LoVo (cell line): Measurements from ENCODE around the gene MAS1L.

ENCODE experiments used
- DNase-seq: peaks from one replicate; pipeline ENCODE4 v3.0.0-alpha.2; 2016; ENCODE audit warnings: low spot score

The MAS1L gene

DNA sequence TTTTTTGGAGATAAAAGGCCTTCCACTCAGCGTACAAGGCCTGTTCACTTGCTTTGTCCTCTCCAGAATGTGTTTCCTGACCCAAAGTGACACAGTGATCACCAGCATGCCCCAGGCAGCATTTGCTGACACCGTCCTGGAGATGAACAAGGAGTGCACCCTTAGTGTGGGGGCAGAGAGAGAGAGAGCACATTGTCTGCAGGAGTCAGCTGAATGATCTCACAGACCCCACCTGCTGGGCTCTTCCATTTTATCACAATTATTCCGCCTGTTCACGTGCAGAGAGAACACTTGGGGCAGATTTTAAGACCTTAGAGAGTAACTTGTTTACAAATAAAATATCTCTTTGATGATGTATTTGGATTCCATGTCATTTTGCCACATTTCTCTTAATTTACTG lies 22.4 kb upstream of the MAS1L start:
- DNase-seq, result no peak

DNA sequence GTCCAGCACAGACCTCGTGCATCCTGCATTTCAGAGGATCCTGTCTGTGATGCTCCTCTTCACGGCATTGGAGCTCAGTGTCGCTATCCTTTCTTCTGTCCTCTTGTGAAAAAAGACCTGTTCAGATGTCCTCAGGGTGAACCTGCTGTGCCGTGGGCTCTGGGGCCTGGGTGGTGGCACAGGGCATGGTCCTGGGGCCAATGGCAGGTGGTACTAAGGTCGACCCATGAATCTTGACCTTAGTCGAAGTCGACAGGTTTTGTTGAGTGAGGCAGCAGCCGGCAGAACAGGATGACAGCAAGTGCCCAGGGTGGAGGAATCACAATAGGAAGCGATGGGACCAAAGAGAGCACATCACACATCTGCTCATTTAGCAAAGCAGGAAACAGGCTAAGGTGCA lies 22.0 kb upstream of the MAS1L start:
- DNase-seq, result no peak

DNA sequence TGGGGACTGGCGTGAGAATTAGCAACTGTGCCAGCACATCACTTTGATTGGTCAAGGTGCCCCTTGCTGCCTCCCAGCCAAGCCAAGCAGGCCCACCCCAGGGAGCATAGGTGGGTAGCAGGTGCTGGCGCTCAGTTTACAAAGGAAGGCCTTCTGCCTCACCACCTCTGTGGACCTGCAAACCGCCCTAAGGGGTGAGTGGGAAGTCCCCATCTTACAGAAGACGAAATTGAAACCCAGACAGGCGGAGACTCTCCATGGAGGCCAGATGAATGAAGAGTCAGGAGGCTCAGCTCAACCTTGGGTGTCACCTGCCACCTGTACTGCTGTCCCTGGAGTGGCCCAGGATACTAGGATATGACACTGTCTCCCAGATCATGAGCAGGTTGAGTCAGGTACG lies 21.5 kb upstream of the MAS1L start:
- DNase-seq, result no peak

DNA sequence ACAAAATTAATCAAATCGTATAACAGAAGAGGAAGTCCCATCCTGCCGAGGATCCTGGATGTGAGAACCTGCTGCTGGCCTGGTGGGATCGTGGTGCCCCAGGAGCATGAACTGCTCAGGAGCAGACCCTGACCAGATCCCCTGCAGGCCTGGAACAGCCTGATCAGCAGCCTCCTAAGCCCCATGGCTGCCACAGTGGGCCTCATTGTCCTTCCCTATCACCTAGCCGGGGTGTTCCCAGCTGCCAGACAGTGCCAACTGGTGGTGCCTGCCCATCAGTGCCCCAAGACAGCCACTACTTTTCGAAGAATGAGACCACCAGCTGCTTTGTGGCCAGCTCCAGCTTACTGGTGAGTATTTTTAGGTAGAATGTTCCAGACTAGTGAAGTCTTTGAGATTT lies 19.6 kb upstream of the MAS1L start:
- no peak for DNase-seq

DNA sequence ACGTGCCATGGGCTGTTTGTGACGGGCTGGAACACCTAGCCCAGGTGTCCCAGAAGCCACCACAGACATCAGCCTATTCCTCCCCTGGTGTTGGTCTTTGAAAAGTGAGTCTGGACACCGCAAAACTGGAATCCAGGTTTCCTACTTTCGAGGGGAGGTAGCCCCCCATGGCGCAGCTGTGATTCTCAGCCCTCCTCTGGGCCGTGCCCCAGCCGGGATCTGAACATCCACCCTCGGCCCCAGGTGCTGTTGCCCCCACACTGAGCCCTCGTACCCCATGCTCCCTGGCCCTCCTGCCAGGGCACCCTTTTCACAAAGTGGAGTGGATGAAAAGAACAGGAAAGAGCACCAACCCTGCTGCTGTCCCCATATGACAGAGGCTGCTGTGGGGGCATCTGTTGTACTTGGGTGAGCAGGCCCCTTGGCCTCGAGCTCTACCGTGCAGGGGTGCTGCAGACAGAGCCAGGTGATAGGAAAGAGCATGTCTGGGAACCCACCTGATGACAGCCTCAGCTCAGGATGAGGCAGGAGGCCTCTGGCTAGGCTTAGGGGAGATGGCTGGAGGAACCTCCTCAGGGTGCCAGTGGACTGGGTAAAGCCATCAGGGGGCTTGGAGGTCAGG lies 18.8 kb upstream of the MAS1L start:
- no peak for DNase-seq

DNA sequence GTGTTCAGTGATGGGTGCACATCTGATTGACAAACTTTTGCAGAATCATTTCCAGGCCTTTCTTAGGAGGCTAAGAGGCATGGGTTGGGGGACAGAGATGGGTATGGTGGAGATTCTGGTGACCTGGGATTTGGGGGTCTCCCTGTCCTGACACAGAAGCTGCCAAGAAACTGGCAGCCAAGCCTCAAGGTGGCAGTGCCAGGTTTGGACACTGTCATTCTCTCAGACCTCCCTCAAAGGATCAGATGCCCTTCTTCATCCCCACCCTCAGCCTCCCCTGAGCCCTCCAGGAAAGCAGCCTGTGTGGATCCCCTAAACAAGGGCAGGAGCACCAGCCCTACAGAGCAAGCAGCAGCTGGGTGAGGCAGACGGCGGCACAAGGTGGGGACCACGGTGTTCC lies 18.1 kb upstream of the MAS1L start:
- no peak for DNase-seq

DNA sequence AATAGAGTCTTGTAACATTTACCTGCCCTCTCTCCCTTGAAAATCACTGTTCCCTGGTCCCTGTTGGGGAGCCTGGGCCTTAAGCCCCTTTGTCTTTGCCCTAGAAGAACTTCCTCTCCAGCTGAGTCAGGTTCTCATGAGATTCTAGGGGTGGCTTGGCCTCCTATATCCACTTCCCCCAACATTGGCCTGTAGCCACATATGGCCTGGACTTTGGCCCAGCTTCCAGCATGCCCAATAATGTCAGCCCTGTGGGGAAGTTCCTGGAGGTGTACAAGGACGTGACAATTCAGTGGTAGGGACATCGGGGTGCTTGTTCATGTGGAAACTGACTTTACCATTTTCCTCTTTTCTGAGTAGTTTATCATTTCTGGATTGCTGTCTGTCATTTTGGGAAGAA lies 17.2 kb upstream of the MAS1L start:
- no peak for DNase-seq

DNA sequence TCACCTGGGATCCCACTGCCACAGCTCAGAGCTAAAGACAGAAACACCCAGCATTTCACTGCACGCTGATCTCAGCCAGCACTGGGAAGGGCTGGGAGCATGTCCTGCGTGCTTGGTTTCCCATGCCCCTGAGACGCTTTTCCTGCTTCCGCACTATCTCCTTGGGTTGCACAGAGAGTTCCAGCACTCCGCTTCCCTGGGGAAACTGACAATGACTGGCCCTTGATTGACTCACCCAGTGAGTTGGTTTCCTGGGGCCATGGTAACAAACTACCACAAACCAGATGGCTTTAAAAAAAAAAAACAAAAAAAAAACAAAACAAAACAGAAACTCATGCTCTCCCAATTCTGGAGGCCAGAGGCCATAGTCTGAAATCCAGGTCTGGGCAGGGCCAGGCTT lies 14.8 kb upstream of the MAS1L start:
- no peak for DNase-seq

DNA sequence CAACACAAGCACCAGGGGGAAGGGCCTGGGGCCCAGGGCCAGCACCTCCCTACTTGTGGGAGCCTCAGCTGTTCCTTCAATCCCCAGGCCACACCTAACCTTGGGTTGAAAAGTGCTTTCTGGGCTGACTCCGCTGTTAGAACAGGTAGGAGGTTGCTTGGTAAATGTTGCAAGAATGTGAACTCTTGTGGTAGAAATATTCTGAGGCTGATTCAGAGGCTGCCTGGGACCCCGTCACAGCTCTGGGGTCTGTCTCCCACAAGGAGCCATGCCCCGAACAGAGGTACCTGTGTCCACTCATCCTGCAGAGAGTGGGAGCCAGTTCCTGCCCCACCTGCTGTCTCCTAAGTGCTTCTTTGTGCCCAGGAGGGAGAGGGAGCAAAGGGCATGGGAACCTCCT lies 14.4 kb upstream of the MAS1L start:
- no peak for DNase-seq

DNA sequence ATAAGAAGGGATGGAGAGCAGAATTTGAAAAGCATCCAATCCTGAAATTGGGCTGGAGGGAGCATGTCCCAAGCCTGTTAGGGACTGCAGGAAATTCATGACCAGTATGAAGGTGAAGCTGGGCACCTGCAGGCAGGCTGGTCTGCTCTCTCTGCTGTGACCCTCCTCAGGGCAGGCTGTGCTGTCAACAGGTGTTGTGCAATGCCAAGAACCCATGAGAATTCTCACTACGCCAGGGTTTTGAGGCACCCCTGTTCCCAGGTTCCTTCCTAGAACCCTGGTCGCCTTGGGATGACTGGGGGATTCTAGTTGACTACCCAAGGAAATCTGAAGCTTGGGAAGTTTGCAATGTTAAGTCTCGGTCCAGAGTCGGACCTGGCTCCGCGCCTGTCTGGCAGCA lies 13.3 kb upstream of the MAS1L start:
- no peak for DNase-seq

DNA sequence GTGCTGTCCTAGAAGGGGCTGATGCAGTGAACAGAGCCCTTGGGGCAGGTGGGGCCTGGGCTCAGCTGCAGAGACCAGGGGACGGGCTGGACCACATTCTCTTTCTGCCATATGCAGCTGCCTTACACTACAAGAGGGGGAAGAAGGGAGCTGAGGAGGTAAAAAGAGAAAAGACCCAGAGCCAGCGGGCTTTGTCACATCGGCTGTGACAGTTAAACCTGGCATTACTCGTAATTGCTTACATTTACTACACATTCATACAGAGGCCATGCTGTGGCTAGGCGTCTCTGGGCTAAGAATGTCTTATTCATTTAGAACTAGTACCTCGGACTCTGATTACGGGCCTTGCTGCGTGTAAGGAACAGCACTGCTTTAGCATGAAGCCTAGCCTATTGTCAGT lies 12.8 kb upstream of the MAS1L start:
- no peak for DNase-seq

DNA sequence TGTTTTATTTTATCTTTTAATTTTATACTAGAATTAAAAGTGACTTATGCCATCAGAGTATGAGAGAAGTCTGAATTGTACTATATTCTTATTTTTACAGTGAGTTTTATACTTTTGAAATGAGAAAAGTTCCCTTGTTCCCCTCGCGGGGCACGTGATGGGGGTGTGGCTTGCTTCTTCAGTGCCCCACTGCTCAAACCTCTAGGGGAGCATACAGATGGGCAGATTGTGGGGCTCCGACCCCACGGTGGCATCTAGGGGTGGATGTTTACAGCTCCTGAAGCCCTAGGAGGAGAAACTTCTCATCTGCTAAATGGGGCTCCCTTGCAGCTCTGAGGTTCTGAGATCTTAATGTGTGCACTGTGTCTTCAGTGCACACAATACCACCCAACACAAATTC lies 11.9 kb upstream of the MAS1L start:
- DNase-seq, result no peak

DNA sequence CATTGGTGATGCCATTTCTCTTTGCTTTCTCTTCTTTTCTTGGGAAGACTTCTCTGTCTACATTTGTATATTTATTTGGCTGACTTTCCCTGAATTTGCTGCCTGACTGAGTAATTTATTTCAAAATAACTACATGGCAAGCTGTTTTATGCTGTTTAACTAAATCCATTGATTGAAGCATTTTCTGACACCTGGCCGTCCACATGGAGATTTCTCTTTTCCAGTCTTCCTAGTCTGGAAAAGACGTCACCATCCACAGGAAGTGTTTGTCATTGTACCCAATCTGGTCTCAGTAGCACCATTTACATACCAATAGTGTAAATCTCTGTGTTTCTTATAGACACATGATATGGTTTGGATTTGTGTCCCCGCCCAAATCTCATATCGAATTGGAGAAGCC lies 9.2 kb upstream of the MAS1L start:
- no peak for DNase-seq

DNA sequence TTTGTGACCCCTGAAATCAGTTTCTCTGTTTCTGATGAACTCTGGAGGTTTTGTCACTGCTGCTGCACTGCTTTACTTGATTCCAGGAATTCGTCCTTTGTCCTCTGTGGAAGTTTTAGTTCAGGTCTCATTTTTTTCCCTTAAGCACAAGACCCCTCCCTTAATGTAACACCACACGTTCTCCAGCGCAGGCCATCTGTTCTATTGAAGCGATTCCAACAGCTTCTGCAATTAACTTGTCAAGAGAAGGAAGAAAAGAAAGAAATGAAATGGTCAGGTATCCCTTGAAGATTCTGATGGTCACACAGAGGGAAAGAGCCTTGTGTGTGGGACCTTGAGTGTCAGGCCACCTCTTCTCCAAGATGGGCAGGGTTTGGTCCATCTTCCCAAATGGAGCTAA lies 7.8 kb upstream of the MAS1L start:
- no peak for DNase-seq

DNA sequence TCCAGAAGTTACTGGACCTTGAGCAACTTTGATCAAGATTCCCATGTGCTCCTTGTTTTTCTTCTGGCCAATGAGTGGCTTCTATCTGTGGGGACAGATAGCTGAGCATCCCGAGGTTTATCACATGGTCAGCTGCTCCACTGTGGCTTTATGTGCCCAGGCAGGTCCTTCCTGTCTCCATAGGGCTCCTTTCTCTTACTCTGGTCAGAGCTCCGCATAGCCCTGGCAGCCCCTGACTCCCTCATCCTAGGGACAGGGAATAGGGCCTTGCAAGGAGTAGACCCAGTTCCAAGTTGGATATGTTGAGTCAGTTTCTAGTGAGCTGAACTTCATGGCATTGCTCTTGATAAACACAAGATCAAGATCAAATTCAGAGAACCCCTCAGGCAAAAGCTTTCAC lies 6.4 kb upstream of the MAS1L start:
- DNase-seq, result no peak

DNA sequence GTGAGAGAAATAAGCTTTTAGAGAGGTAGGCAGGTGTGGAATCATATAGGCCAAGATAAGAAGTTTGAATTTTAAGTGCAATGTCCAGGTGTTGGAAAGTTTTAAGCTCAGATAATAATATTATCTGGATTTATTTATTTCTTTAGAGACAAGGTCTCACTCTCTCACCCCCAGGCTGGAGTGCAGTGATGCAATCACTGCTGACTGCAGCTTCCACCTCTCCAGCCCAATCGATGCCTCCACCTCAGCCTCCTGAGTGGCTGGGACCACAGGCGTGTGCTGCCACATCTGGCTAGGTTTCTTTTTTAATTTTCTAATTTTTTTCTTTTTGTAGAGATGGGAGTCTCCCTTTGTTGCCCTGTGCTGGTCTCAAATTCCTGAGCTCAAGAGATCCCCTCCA lies 5.5 kb upstream of the MAS1L start:
- DNase-seq, result no peak

DNA sequence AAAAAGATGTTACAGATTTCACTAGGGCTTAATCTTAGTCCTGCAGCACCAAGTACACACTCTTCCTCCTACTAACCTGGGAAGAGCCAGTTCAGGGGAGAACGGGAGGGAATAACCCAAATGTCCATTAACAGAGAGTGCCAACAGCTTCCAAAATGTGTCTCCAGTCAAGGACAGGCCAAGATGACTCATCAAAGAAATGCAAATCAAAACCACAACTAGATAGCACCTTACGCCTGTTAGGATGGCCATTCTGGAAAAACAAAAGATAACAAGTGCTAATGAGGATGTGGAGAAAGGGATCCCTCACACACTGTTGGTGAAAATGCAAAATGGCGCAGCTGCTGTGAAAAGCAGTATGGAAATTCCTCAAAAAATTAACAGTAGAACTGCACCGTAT lies 3.8 kb upstream of the MAS1L start:
- DNase-seq, result no peak

DNA sequence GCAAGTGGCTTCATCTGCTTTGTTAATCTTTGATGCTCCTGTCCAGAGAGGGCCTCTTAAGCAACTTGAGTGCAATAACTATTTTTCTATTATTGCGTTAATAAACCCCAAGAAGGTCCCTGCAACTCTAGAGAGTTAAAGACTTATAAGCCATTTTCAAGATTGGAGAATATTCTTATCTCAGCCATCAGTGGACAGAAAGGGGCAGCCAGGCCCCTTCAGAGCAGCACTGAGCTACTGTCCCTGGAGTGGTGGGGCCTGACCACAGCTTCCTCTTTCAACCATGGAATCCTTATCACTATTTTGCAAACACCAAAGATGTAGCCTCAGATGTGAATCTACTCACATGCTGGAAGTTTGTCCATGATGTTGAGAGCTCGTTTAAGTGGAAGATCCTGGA lies 2.8 kb upstream of the MAS1L start:
- DNase-seq, result no peak

DNA sequence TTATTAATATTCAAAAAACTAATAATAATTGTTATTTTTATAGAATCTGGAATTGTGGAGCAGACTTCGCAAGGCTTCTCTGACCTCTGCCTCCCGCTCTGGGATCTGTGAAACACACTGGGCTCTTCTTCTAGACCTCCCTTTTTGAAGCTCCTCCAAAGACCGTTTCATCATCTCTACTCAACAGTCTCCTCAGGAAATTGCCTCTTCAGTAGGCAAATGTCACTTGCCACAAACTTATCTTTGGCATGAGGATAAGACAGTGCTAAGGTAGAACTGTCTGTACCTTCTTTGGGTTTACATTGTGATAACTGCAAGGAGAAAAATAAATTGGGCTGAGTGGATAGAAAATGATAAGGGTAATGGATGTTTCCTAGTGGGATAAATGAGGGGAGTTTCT lies 2.3 kb upstream of the MAS1L start:
- DNase-seq, result no peak

DNA sequence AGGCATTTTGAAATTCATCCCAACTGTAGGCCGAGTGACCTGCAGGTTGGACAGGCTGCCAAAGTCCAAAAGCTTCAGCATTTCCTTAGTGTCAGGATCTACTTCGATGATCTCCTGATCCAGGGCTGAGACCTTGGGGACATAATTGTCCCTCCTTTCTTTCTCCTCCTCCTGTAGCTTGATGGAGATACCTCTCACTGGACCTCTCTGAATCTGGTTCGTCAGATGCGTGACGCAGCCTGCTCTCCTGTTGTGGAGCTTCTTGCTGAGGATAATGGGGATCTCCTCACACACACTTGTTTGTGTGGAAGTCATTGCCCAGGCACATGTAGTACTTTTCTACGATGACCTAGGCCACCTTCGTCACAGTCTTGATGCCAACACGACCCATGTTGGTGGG lies 1.5 kb upstream of the MAS1L start:
- no peak for DNase-seq

DNA sequence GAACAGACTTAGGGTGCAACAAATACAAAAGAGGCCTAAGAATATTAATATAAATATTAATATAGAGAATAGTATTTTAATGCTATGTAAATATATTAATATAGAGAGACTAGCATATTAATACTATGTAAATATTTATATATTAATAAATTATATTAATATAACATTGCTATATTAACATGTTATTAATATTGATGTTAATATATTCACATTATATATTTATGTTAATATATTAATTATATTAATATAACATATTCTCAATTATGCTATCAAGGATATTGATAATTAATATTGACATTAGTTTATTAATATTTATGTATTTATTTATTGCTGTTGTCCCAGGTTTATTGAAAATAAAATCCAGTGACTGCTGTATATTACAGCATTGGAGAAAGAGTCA lies 1.1 kb upstream of the MAS1L start:
- no peak for DNase-seq

DNA sequence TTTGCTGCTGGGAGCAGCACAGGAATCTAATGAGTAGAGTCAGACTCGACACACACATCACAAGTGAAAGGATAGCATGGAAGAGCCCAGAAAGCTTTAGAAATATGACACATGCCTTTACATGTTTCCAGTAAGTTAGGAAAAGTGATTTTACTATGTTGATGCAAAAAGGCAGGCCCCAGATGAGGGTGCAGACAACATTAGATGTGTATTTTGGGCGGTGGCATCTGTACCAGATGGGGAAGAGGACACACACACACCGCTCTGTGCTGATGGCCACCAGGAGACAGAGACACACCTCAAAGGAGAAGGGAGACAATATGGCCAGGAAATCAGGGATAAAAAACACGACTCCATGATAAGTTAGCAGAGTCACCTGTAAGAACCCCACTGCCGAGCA lies 625 bp downstream of the MAS1L start:
- DNase-seq, result no peak

DNA sequence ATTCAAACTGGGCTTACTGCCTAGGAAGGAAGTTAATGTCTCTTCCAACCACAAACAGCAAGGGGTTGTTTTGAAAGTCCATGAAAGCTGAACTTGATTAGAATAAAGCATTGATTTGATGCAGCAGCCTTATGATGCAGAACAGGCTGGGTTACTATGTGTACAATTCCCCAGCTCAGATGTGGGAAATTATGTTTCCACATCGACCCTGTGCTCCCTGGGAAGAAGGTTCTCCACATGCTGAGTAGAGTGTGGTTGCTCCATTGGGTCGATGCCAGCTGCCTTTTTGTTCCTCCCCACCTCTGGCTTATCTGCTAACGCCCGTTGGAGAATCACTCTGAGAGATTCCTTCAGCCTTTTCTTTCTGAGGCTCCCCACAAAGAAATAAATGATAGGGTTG lies 1.2 kb downstream of the MAS1L start:
- no peak for DNase-seq

DNA sequence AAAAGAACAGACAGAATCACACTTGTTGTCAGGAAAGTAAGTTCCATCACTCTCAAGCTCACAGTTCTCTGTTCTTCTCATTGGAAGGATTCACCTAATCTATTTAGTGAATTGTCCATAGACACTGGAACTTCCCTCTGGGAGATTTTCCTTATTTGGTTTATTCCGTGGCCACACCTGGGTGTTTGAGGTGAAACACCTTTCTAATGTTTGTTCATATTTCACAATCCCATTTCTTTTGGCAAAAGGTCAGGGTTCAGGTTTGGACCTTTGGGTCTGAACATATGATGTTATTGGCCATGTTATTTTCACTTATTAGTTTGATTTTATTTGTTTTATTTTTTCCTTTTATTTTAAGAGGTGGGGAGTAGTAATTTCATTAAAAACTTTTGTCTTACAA lies 4.0 kb downstream of the MAS1L start:
- no peak for DNase-seq

DNA sequence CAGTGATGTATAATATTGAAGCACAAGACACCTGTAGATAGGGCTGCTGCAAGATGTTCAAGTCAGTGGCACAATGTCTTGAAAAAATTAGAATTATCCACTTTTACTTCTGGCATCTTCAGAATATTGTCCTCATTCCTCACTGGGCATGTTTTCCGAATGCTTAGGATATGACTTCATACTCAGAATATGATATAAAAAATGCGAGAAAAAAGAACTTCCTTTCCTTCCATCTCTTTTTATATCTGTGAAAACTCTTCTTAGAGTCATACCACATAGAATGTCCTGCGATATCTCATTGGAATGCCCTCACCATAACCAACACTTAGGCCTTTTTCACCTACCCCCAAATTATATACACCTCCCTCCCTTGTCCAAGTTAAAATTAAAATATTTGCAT lies 4.6 kb downstream of the MAS1L start:
- DNase-seq, result no peak
